ENCODE measurements around the gene IGF2BP2. TPM values are rescaled to one million over a fixed set of nuclear protein-coding genes. Genes with fewer than 3 reads are reported as not detected.

Gene IGF2BP2
- total RNA-seq, 2 donors from 2014 or later, result 143 to 162 TPM

- H3K9ac ChIP-seq (ENCODE audit: extremely low read depth, low read length, poor library complexity, severe bottlenecking), result no peak overlapping the region
- no peak for DNase-seq
- 94 to 95% methylated on average over 13 to 15 of the region's 15 CpGs for WGBS, 2 experiments (ENCODE audit: insufficient coverage in 1 of 2, insufficient read length in 1 of 2)
- H3K4me3 ChIP-seq (ENCODE audit: low read length), result no peak overlapping the region
- H3K4me3 Mint-ChIP-seq, result no peak overlapping the region
- H3K27ac ChIP-seq (ENCODE audit: low read depth, low read length), result no peak overlapping the region
- no peaks in the 10 kb centered on the region for H3K4me1 ChIP-seq (ENCODE audit: control insufficient read depth, insufficient read depth, low read length)
- H3K27ac Mint-ChIP-seq, result peak overlapping the region; percentile 68
- peaks cover 64% of the 10 kb centered on the region for H3K36me3 ChIP-seq (ENCODE audit: control insufficient read depth, insufficient read depth, low read length)
- H3K27me3 ChIP-seq (ENCODE audit: control insufficient read depth, insufficient read depth, low read length, poor library complexity, severe bottlenecking), result no peaks in the 10 kb centered on the region
- H3K4me1 Mint-ChIP-seq, result no peaks in the 10 kb centered on the region
- no peaks in the 10 kb centered on the region for H3K9me3 ChIP-seq (ENCODE audit: control insufficient read depth, low read length)
- H3K9me3 Mint-ChIP-seq, result no peaks in the 10 kb centered on the region
- H3K27me3 Mint-ChIP-seq (ENCODE audit: insufficient read depth), result no peaks in the 10 kb centered on the region
- peaks cover 64% of the 10 kb centered on the region for H3K36me3 Mint-ChIP-seq (ENCODE audit: low read depth)
- no peak for TF ChIP-seq CTCF (conservative IDR thresholded peaks at IDR 0.05)
These were observed 166.9 kb downstream of the IGF2BP2 start for GRCh38 chr3:185657691-185658503.

- H3K27ac ChIP-seq (ENCODE audit: low read depth, low read length), result no peak overlapping the region
- 94 to 98% methylated on average over 8 to 12 of the region's 12 CpGs for WGBS, 2 experiments (ENCODE audit: insufficient coverage in 1 of 2, insufficient read length in 1 of 2)
These were observed 167.6 kb downstream of the IGF2BP2 start for GRCh38 chr3:185657211-185657610.

GRCh38 chr3:185656321-185656840 is 168.5 kb downstream of the IGF2BP2 start:
- Histone ChIP-seq H3K27me3 (ENCODE audit: control insufficient read depth, insufficient read depth, low read length, poor library complexity, severe bottlenecking) (no peaks in the 10 kb centered on the region), H3K27ac (ENCODE audit: low read depth, low read length) (no peak overlapping the region), H3K4me3 (ENCODE audit: low read length) (no peak overlapping the region), H3K4me1 (ENCODE audit: control insufficient read depth, insufficient read depth, low read length) (no peaks in the 10 kb centered on the region), H3K9ac (ENCODE audit: extremely low read depth, low read length, poor library complexity, severe bottlenecking) (no peak overlapping the region), H3K36me3 (ENCODE audit: control insufficient read depth, insufficient read depth, low read length) (peaks cover 76% of the 10 kb centered on the region), H3K9me3 (ENCODE audit: control insufficient read depth, low read length) (no peaks in the 10 kb centered on the region)
- TF ChIP-seq CTCF (conservative IDR thresholded peaks at IDR 0.05), result no peak
- Mint-ChIP-seq H3K4me3 (no peak overlapping the region), H3K27me3 (ENCODE audit: insufficient read depth) (no peaks in the 10 kb centered on the region), H3K27ac (no peak overlapping the region), H3K36me3 (ENCODE audit: low read depth) (peaks cover 74% of the 10 kb centered on the region), H3K9me3 (no peaks in the 10 kb centered on the region), H3K4me1 (no peaks in the 10 kb centered on the region)
- DNase-seq, result no peak
- 90 to 95% methylated on average over 6 to 8 of the region's 8 CpGs for WGBS, 2 experiments (ENCODE audit: insufficient coverage in 1 of 2, insufficient read length in 1 of 2)

More at GRCh38 chr3:185657211-185657610, 167.6 kb downstream of the IGF2BP2 start:
- Mint-ChIP-seq H3K4me1 (no peaks in the 10 kb centered on the region), H3K27ac (peak overlapping the region; percentile 2), H3K36me3 (ENCODE audit: low read depth) (peaks cover 70% of the 10 kb centered on the region), H3K4me3 (no peak overlapping the region), H3K9me3 (no peaks in the 10 kb centered on the region), H3K27me3 (ENCODE audit: insufficient read depth) (no peaks in the 10 kb centered on the region)
- no peak overlapping the region for H3K9ac ChIP-seq (ENCODE audit: extremely low read depth, low read length, poor library complexity, severe bottlenecking)
- no peaks in the 10 kb centered on the region for H3K9me3 ChIP-seq (ENCODE audit: control insufficient read depth, low read length)
- no peak for DNase-seq
- H3K27me3 ChIP-seq (ENCODE audit: control insufficient read depth, insufficient read depth, low read length, poor library complexity, severe bottlenecking), result no peaks in the 10 kb centered on the region
- peaks cover 69% of the 10 kb centered on the region for H3K36me3 ChIP-seq (ENCODE audit: control insufficient read depth, insufficient read depth, low read length)
- H3K4me3 ChIP-seq (ENCODE audit: low read length), result no peak overlapping the region
- no peaks in the 10 kb centered on the region for H3K4me1 ChIP-seq (ENCODE audit: control insufficient read depth, insufficient read depth, low read length)
- TF ChIP-seq CTCF (conservative IDR thresholded peaks at IDR 0.05), result no peak

Measured in endodermal cell (in vitro differentiated cells).